Aorta (tissue), 5 donors: ENCODE results near the gene OVOL3. TPM values are rescaled to one million over a fixed set of nuclear protein-coding genes. Genes with fewer than 3 reads are reported as not detected.
A peak's percentile ranks its signal among the peaks of the same experiment; 100 is the strongest.

Experiments
- ATAC-seq: fragments of 200-7000 bp; cut with Tn5 transposase; one replicate; pipeline ENCODE4 v1.9.1; 2022; ENCODE audit warnings: moderate library complexity; ENCODE audit not compliant: low FRiP score
- DNase-seq, 2 donors: peaks; one replicate each; pipeline ENCODE4 v3.0.0-alpha.2; 2020
- H3K27ac ChIP-seq, 2 donors: one replicate each; pipeline ENCODE4 v1.5.1; 2013; ENCODE audit warnings: low read length in 2 of 2, mild to moderate bottlenecking in 2 of 2, moderate library complexity in 2 of 2, control low read depth in 1 of 2, inconsistent platforms in 1 of 2, low read depth in 1 of 2
- H3K27me3 ChIP-seq, 2 donors: one replicate each; pipeline ENCODE4 v1.6.1; 2013; ENCODE audit warnings: control low read depth in 1 of 2, low read length in 1 of 2, mild to moderate bottlenecking in 1 of 2, moderate library complexity in 1 of 2; ENCODE audit not compliant: insufficient read depth in 2 of 2, control insufficient read depth in 1 of 2
- H3K36me3 ChIP-seq, 2 donors: one replicate each; pipeline ENCODE4 v1.6.1; 2013; ENCODE audit warnings: control low read depth in 1 of 2, low read length in 1 of 2, mild to moderate bottlenecking in 1 of 2; ENCODE audit not compliant: insufficient read depth in 2 of 2, control insufficient read depth in 1 of 2
- H3K4me1 ChIP-seq, 2 donors: one replicate each; pipeline ENCODE4 v1.6.1; 2013; ENCODE audit warnings: low read length in 2 of 2, control low read depth in 1 of 2, mild to moderate bottlenecking in 1 of 2, moderate library complexity in 1 of 2; ENCODE audit not compliant: insufficient read depth in 2 of 2, control insufficient read depth in 1 of 2
- H3K4me3 ChIP-seq, 2 donors: one replicate each; pipeline ENCODE4 v1.5.1; 2013; ENCODE audit warnings: low read length in 2 of 2, control low read depth in 1 of 2, mild to moderate bottlenecking in 1 of 2
- H3K9me3 ChIP-seq: one replicate; pipeline ENCODE4 v1.6.1; 2013; ENCODE audit warnings: mild to moderate bottlenecking, low read length; ENCODE audit not compliant: control insufficient read depth
- WGBS, 2 donors: extraction: QIAGEN DNeasy Blood & Tissue Kit; methylation state at CpG; one replicate each; pipeline ENCODE4 v1.1.7; 2013; 5-methylcytosine and 5-hydroxymethylcytosine counted together
- intact Hi-C, 2 donors: fragments of 100-400 bp; cut with DNase I; formaldehyde crosslinking; loops; one replicate each; pipeline versions ENCODE4 v1.14.2 to v1.15.0; 2022
- polyA plus RNA-seq, 2 donors: library from polyadenylated mRNA; stranded (reverse); fragments of 200-250 nt; gene quantifications; one replicate each; pipeline ENCODE4 v1.2.3, GENCODE V29; 2013
- total RNA-seq, 2 donors: library from RNA; stranded (reverse); fragmentation: NEBNext Ultra II Directional; extraction: Animal tissue kit (Norgen Biotek cat#: 25700); gene quantifications; one replicate each; pipeline ENCODE4 v1.2.1, GENCODE V29; 2021
- donor health status: healthy with polysubstance abuse.
- donor health status: Bipolar disorder and iron deficiency.
- donor health status: DM: no; HTN: no; CAD: no.
- donor health status: DM: no; HTN: no; CAD: no.
- donor health status: DM: yes; HTN: yes; CAD: no.

OVOL3 gene
- total and polyA plus RNA-seq, 4 donors = not detected

DNA sequence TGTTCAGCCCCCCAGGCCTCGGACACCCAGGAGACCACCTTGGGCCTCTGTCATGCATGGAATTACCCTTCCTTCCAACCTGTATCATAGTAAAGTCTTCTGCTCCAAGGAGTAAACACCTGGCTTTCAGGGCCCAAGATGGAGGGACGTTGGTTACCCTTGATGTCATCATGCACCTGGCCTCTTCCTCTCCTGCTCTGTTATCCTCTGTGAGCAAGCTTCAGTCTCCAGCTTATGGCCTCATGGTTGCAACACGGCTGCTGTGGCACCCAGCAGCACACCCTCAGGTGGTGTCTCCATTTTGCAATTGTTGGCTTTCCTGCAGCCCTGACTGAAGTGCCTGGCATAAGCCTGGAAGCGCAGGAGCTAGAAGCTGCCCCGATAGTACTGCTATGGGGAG lies 4.0 kb upstream of the OVOL3 start:
- Histone ChIP-seq H3K4me3 (no peak overlapping the region), H3K9me3 (no peaks in the 10 kb centered on the region), H3K27me3 (no peaks in the 10 kb centered on the region), H3K36me3 (no peaks in the 10 kb centered on the region), H3K27ac (no peak overlapping the region), H3K4me1 (no peaks in the 10 kb centered on the region)
- WGBS, 2 donors = 95% methylated on average over 5 of the region's 5 CpGs
- no peak for DNase-seq
- no peak for ATAC-seq
- intact Hi-C loops = no loop called here

DNA sequence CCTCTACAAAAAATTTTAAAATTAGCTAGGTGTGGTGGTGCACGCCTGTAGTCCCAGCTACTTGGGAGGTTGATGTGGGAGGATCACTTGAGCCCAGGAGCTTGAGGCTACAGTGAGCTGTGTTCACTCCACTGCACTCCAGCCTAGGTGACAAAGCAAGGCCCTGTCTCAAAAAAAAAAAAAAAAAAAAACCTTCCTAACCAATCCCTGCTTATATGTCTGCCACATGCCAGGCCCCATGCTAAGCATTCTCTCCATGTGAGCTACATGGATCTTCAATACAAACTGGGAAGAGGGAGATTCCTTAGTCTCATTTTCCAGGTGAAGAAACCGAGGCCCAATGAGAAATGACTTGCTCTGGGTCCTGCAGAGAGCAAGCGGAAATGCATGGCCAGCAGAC lies 2.3 kb upstream of the OVOL3 start:
- ATAC-seq = no peak
- Histone ChIP-seq H3K27ac (no peak overlapping the region), H3K27me3 (no peaks in the 10 kb centered on the region), H3K4me3 (no peak overlapping the region), H3K36me3 (no peaks in the 10 kb centered on the region), H3K9me3 (no peaks in the 10 kb centered on the region), H3K4me1 (no peaks in the 10 kb centered on the region)
- WGBS, 2 donors = 95% methylated on average over 3 of the region's 3 CpGs
- no peak for DNase-seq
- intact Hi-C loops = no loop called here

DNA sequence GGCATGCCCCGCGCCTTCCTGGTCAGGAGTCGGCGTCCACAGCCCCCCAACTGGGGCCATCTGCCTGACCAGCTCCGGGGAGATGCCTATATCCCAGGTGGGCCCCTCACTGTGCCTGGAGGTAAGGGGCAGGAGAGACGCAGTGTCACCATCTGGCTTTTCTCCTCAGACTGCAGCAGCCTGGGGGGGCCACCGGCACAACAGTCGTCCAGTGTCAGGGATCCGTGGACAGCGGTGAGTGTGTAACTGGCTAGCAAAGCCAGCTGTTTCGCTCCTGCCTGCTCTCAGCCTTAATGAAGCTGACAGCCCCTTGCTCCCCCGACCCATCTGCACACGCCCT lies 227 bp downstream of the OVOL3 start:
- no peak overlapping the region for H3K4me3 ChIP-seq
- no peaks in the 10 kb centered on the region for H3K27me3 ChIP-seq
- WGBS, 2 donors = 74 to 80% methylated on average over 13 of the region's 13 CpGs
- no peak for ATAC-seq
- no peaks in the 10 kb centered on the region for H3K4me1 ChIP-seq
- DNase-seq = no peak
- no peaks in the 10 kb centered on the region for H3K36me3 ChIP-seq
- intact Hi-C loops = no loop called here
- no peaks in the 10 kb centered on the region for H3K9me3 ChIP-seq
- H3K27ac ChIP-seq = no peak overlapping the region

DNA sequence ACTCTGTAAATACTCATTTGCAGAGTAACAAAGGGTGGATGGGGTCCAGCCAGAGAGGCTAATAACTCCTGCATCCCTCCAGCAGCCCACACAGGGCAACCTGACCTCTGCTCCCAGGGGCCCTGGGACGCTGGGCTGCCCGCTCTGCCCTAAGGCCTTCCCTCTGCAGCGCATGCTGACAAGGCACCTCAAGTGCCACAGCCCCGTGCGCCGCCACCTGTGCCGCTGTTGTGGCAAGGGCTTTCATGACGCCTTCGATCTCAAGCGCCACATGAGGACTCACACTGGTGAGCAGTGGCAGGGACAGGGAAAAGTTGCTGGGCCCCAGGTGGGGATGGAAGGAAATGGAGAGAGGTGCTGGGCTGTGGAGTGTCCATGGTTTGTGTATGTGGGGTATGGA lies 1.7 kb downstream of the OVOL3 start:
- WGBS, 2 donors = 94 to 95% methylated on average over 10 of the region's 10 CpGs
- H3K4me3 ChIP-seq = no peak overlapping the region
- H3K27me3 ChIP-seq = no peaks in the 10 kb centered on the region
- ATAC-seq (no peak), DNase-seq (no peak)
- H3K9me3 ChIP-seq = no peaks in the 10 kb centered on the region
- no peaks in the 10 kb centered on the region for H3K36me3 ChIP-seq
- intact Hi-C loops = no loop called here
- no peaks in the 10 kb centered on the region for H3K4me1 ChIP-seq
- no peak overlapping the region for H3K27ac ChIP-seq

DNA sequence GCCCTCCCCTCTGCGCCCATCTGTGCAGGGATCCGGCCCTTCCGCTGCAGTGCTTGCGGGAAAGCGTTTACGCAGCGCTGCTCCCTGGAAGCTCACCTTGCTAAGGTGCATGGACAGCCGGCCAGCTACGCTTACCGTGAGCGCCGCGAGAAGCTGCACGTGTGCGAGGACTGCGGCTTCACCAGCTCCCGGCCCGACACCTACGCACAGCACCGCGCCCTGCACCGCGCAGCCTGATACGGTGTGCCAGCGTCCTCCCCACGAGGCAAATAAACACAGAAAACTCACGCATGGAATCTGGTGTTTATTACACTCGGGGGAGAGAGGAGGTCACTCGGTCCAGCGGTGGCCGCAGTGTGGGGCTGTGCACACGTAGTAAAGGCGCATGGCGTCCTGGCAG lies 2.5 kb downstream of the OVOL3 start:
- no peaks in the 10 kb centered on the region for H3K9me3 ChIP-seq
- DNase-seq = no peak
- no peaks in the 10 kb centered on the region for H3K36me3 ChIP-seq
- no peak overlapping the region for H3K4me3 ChIP-seq
- no peak overlapping the region for H3K27ac ChIP-seq
- no peaks in the 10 kb centered on the region for H3K27me3 ChIP-seq
- ATAC-seq = no peak
- intact Hi-C loops = no loop called here
- 87 to 89% methylated on average over 34 of the region's 34 CpGs for WGBS, 2 donors
- H3K4me1 ChIP-seq = no peaks in the 10 kb centered on the region

DNA sequence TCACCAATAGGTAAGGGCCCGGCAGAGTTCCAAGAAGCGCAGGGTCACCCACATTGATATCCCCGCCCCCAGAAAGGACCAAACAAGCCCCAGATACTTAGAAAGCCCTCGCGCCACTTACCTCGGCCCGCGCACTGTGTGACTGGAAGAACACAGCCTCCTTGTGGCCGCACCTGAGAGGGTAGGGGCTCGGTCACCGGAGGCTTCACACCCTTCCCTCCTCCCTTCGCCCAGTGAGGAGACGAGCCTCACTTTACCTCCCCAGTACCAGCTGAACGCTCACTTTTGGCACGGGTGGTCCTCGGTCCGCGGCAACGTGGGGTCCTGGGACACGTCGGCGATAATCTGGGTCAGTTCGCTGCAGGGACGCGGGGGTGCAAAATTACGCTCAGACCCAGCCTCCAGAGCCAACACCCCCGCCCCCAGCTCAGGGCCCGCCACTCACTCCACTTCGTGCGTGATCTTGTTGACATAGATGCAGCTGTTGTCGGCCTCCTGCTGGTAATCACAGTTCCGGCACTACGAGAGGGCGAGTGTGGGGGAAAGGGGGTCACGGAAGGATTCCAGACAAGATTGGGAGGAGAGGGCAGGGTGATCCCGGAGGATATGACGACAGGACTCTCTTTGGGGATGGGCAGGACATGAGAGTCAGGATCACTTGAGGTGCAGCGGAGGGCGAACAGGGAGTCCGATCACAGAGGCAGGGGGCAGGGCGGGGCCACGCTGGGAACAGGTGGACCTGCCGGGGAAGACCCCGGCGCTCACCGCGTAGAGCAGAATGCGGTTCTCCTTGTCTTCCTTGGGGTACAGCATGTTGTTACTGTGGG lies 3.2 kb downstream of the OVOL3 start:
- Histone ChIP-seq H3K27me3 (no peaks in the 10 kb centered on the region), H3K4me3 (peak overlapping the region; percentile 33 to 50), H3K27ac (peak overlapping the region in 1 of 2 donors; percentile 18), H3K9me3 (no peaks in the 10 kb centered on the region), H3K36me3 (no peaks in the 10 kb centered on the region), H3K4me1 (no peaks in the 10 kb centered on the region)
- WGBS, 2 donors = 7 to 8% methylated on average over 47 to 48 of the region's 48 CpGs
- intact Hi-C loops = loop anchor here in 1 of 2 donors (2.0 kb wide), 1 partner anchor 59 kb away; the partner anchor contains the start of genes THAP8 and WDR62
- no peak for DNase-seq
- ATAC-seq = no peak

DNA sequence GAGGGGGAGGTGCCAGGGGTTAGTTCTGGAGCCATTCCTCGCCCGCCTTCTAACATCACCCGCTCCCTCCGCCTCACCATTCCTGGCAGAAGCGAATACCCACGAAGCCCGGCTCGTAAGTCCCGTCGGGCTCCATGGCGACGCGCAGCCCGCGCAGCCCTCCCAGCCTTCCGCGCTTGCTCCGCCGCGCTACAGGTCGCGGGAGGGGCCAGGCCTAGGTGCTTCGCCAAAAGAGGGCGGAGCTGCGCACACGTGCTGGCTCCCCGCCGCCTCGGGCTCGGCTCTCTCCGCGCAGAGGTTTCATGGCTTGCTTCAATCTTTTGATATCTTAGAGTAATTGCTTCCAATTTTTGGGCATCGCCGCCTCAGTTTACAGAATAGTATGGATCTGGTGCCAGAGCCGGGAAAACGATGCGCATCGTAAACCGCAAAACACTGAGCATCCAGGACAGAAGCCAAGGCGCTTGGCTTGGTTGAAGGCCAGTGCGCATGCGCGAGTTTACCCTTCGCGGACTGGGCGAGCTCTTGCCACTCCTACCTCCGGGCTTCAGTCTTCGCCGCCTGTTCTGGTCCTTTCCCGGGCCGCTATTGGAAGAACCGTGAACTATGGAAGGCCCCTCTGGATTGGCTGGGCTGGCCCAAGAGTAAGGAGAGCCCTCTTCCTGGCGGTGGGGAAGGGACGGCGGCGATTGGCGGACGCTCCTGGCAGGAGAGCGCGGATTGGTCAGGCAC lies 3.9 kb downstream of the OVOL3 start, which contains the start of gene POLR2I:
TSS of gene POLR2I (minus strand) at position 155 of the 732 bp plus-strand sequence. CDS start at position 136, 19 bp downstream.
- DNase-seq = peak; percentile 100
- Histone ChIP-seq H3K27me3 (no peaks in the 10 kb centered on the region), H3K4me1 (no peaks in the 10 kb centered on the region), H3K36me3 (no peaks in the 10 kb centered on the region), H3K27ac (peak within 1 kb of the TSS in 1 of 2 donors; percentile 61), H3K9me3 (no peaks in the 10 kb centered on the region), H3K4me3 (peak within 1 kb of the TSS; percentile 48 to 50)
- WGBS, 2 donors = 0 to 1% methylated on average over 58 to 60 of the region's 60 CpGs
- ATAC-seq = peak; percentile 98
- intact Hi-C loops = loop anchor here in 1 of 2 donors (2.0 to 5.0 kb wide), 2 partner anchors 60 to 118 kb away; partner anchors contain the start of genes SDHAF1, THAP8 and WDR62

DNA sequence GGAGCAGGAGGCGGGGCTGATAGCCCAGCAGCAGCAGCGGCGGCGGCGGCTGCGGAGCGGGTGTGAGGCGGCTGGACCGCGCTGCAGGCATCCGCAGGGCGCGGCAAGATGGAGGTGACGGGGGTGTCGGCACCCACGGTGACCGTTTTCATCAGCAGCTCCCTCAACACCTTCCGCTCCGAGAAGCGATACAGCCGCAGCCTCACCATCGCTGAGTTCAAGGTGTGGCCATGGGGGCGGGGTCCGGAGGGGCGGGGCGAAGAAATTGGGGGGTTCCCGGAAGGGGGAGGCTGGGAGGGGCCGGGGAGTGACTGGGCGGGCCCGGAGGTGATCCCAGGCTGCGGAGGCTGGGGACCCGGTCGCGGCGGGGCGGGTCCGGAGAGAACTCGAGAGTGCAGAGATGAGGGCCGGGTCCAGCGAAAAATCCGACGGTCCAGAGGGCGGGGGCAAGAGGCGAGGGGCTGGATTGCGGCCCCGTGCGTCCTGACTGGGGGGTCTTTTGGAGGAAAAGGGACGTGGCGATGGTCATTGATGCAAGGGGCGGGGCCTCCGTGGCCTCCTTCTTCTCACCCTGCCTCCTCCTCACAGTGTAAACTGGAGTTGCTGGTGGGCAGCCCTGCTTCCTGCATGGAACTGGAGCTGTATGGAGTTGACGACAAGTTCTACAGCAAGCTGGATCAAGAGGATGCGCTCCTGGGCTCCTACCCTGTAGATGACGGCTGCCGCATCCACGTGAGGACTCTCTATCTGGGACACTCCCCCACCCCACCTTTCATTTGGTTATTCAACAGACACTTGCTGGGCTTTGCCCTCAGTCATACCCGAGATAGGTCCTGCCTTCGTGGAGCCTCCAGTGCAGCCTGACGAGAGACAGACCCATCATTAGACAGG lies 4.8 kb downstream of the OVOL3 start, which contains the start of gene TBCB:
TSS of gene TBCB (plus strand) at position 16 of the 891 bp plus-strand sequence. CDS start at position 109, 93 bp downstream.
- Histone ChIP-seq H3K27ac (peak within 1 kb of the TSS in 1 of 2 donors; percentile 61), H3K27me3 (no peaks in the 10 kb centered on the region), H3K36me3 (no peaks in the 10 kb centered on the region), H3K9me3 (no peaks in the 10 kb centered on the region), H3K4me1 (no peaks in the 10 kb centered on the region), H3K4me3 (peak within 1 kb of the TSS; percentile 48 to 50)
- DNase-seq (peak; percentile 90 to 94), ATAC-seq (peak; percentile 76)
- WGBS, 2 donors = 2% methylated on average over 59 of the region's 59 CpGs
- intact Hi-C loops = loop anchor here in 1 of 2 donors (2.0 to 5.0 kb wide), 2 partner anchors 61 to 118 kb away; partner anchors contain the start of genes SDHAF1, THAP8 and WDR62
